Liver (tissue), 9 donors: ENCODE data around the gene ZGPAT. TPM values are rescaled to one million over a fixed set of nuclear protein-coding genes. Genes with fewer than 3 reads are reported as not detected.
"Not testable (repeated sequence)": the region's sequence is repeated elsewhere in the genome, so short reads cannot be mapped to it uniquely, and the experiment has no call there.

Source experiments
- DNase-seq: peaks from one replicate; pipeline ENCODE4 v3.0.0-alpha.2; 2017; ENCODE audit warnings: low spot score
- H3K27ac ChIP-seq, 2 donors: one replicate each; pipeline ENCODE4 v1.7.0; 2013; ENCODE audit warnings: inconsistent platforms in 2 of 2, low read length in 2 of 2, control low read depth in 1 of 2, low read depth in 1 of 2, mild to moderate bottlenecking in 1 of 2
- H3K27me3 ChIP-seq, 4 donors: one replicate each; pipeline versions ENCODE4 v1.6.1 to v1.7.0; 2013; ENCODE audit warnings: low read length in 3 of 4, inconsistent platforms in 1 of 4, mild to moderate bottlenecking in 1 of 4, moderate library complexity in 1 of 4; ENCODE audit not compliant: control insufficient read depth in 4 of 4, insufficient read depth in 4 of 4
- H3K36me3 ChIP-seq, 4 donors: one replicate each; pipeline versions ENCODE4 v1.6.1 to v1.7.0; 2013; ENCODE audit warnings: low read length in 3 of 4, mild to moderate bottlenecking in 3 of 4, low read depth in 1 of 4, moderate library complexity in 1 of 4; ENCODE audit not compliant: control insufficient read depth in 4 of 4, insufficient read depth in 3 of 4
- H3K4me1 ChIP-seq, 4 donors: one replicate each; pipeline versions ENCODE4 v1.6.1 to v1.7.0; 2013; ENCODE audit warnings: low read length in 3 of 4, mild to moderate bottlenecking in 3 of 4, moderate library complexity in 1 of 4; ENCODE audit not compliant: control insufficient read depth in 4 of 4, insufficient read depth in 4 of 4
- H3K4me3 ChIP-seq, 3 donors: one replicate each; pipeline versions ENCODE4 v1.6.1 to v1.7.0; 2013; ENCODE audit warnings: low read length in 3 of 3, control low read depth in 1 of 3, low read depth in 1 of 3, mild to moderate bottlenecking in 1 of 3
- H3K9ac ChIP-seq, 2 donors: one replicate each; pipeline ENCODE4 v1.7.0; 2013; ENCODE audit warnings: low read length in 2 of 2, mild to moderate bottlenecking in 2 of 2, moderate library complexity in 2 of 2, control low read depth in 1 of 2, low read depth in 1 of 2
- H3K9me3 ChIP-seq, 4 donors: one replicate each; pipeline versions ENCODE4 v1.6.1 to v1.7.0; 2013; ENCODE audit warnings: low read length in 3 of 4; ENCODE audit not compliant: control insufficient read depth in 4 of 4
- CTCF ChIP-seq: fragments of 150-350 bp; IDR thresholded peaks from 2 replicates; pipeline ENCODE4 v1.5.1; 2017; ENCODE audit warnings: improper control_type of control experiment, low read depth, low read length; ENCODE audit not compliant: missing input control
- EGR1 ChIP-seq, 2 donors: IDR thresholded peaks; 2 replicates each; pipeline ENCODE4 v1.6.1; 2016 to 2018; ENCODE audit warnings: antibody characterized with exemption in 2 of 2, low read depth in 2 of 2
- FOXA1 ChIP-seq: IDR thresholded peaks from 2 replicates; pipeline ENCODE4 v1.6.1; 2016; ENCODE audit warnings: antibody characterized with exemption
- FOXA2 ChIP-seq: IDR thresholded peaks from 2 replicates; pipeline ENCODE4 v1.6.1; 2016; ENCODE audit warnings: antibody characterized with exemption
- GABPA ChIP-seq, 2 donors: IDR thresholded peaks in 1 of 2; conservative IDR thresholded peaks in 1 of 2; 2 replicates each; pipeline ENCODE4 v1.6.1; 2016; ENCODE audit warnings: antibody characterized with exemption in 2 of 2, mild to moderate bottlenecking in 1 of 2, moderate library complexity in 1 of 2
- HNF4A ChIP-seq, 2 donors: conservative IDR thresholded peaks; 2 replicates each; pipeline ENCODE4 v1.6.1; 2016; ENCODE audit warnings: antibody characterized with exemption in 2 of 2, mild to moderate bottlenecking in 2 of 2
- HNF4G ChIP-seq: IDR thresholded peaks from 2 replicates; pipeline ENCODE4 v1.6.1; 2016; ENCODE audit warnings: antibody characterized with exemption
- JUND ChIP-seq, 2 donors: IDR thresholded peaks; 2 replicates each; pipeline ENCODE4 v1.6.1; 2016; ENCODE audit warnings: antibody characterized with exemption in 2 of 2
- MAX ChIP-seq: IDR thresholded peaks from 2 replicates; pipeline ENCODE4 v1.6.1; 2016; ENCODE audit warnings: antibody characterized with exemption
- RAD21 ChIP-seq, 2 donors: IDR thresholded peaks; 2 replicates each; pipeline ENCODE4 v1.6.1; 2016; ENCODE audit warnings: antibody characterized with exemption in 2 of 2, mild to moderate bottlenecking in 2 of 2
- RXRA ChIP-seq, 2 donors: IDR thresholded peaks; 2 replicates each; pipeline ENCODE4 v1.6.1; 2017 to 2018; ENCODE audit warnings: antibody characterized with exemption in 2 of 2, mild to moderate bottlenecking in 1 of 2
- SP1 ChIP-seq: IDR thresholded peaks from 2 replicates; pipeline ENCODE4 v1.6.1; 2018; ENCODE audit warnings: antibody characterized with exemption, mild to moderate bottlenecking
- TAF1 ChIP-seq: conservative IDR thresholded peaks from 2 replicates; pipeline ENCODE4 v1.6.1; 2016; ENCODE audit warnings: antibody characterized with exemption, mild to moderate bottlenecking
- YY1 ChIP-seq: IDR thresholded peaks from 2 replicates; pipeline ENCODE4 v1.6.1; 2016; ENCODE audit warnings: antibody characterized with exemption, mild to moderate bottlenecking
- WGBS: extraction: QIAGEN DNeasy Blood & Tissue Kit; methylation state at CpG from one replicate; pipeline ENCODE4 v1.1.7; 2013; 5-methylcytosine and 5-hydroxymethylcytosine counted together
- polyA plus RNA-seq, 2 donors: library from polyadenylated mRNA; stranded (reverse) in 1 of 2; unstranded in 1 of 2; fragments of 200-250 nt in 1 of 2; fragments of >200 nt in 1 of 2; fragmentation: Nextera tagmentation in 1 of 2; extraction: Ambion mirVana in 1 of 2; gene quantifications; one replicate each; pipeline versions ENCODE4 v1.2.1 to v1.2.3, GENCODE V29; 2013 to 2015
- total RNA-seq, 2 donors: library from RNA; depleted of rRNA; stranded (reverse); fragments of >200 nt; gene quantifications; one replicate each; pipeline ENCODE4 v1.2.3, GENCODE V29; 2014
- TF ChIP-seq, protein P1 (sequence below): IDR thresholded peaks from 2 replicates; pipeline ENCODE4 v1.6.1; 2016; ENCODE audit warnings: antibody characterized with exemption, mild to moderate bottlenecking
- TF ChIP-seq, protein P2 (sequence below): IDR thresholded peaks from 2 replicates; pipeline ENCODE4 v1.6.1; 2016; ENCODE audit warnings: antibody characterized with exemption
- TF ChIP-seq, protein P3 (sequence below): IDR thresholded peaks from 2 replicates; pipeline ENCODE4 v1.6.1; 2016; ENCODE audit warnings: antibody characterized with exemption
- donor health status: healthy.
- donor health status: healthy.
- donor health status: healthy.
- donor health status: healthy.
- donor health status: healthy.

Gene ZGPAT
- total and polyA plus RNA-seq, 4 donors = 10.3 to 90.5 (median 20.5) TPM

- Histone ChIP-seq H3K4me3 (no peak overlapping the region), H3K9me3 (peaks cover 0 to 4% (median 0%) of the 10 kb centered on the region in 4 donors), H3K27me3 (no peaks in the 10 kb centered on the region), H3K4me1 (peaks cover 5 to 17% (median 13%) of the 10 kb centered on the region in 4 donors), H3K36me3 (peaks cover 11 to 18% (median 13%) of the 10 kb centered on the region in 4 donors), H3K9ac (no peak overlapping the region), H3K27ac (no peak overlapping the region)
- TF ChIP-seq SP1 (no peak), CTCF (no peak)
- DNase-seq = no peak
- 100% methylated on average over 1 of the region's 1 CpG for WGBS
These were observed 4.4 kb downstream of the ZGPAT start for GRCh38 chr20:63712191-63712590.

GRCh38 chr20:63714858-63715257 is 7.0 kb downstream of the ZGPAT start:
- TF ChIP-seq HNF4G = no peak
- no peak for DNase-seq
- WGBS = 99% methylated on average over 5 of the region's 5 CpGs

DNA sequence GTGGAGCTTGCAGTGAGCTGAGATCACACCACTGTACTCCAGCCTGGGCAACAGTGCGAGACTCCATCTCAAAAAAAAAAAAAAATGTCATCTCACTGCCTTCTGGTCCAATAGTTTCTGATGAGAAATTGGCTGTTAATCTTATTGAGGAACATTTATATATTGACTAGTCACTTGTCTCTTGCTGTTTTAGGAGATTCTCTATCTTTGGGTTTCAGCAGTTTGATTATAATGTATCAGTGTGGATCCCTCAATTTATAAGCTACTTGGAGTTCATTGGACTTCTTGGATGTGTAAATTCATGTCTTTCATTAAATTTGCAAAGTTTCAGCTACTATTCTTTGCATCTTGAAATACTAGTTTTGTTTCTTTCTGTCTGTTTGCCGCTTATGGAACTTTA is 11.2 kb downstream of the ZGPAT start:
- Histone ChIP-seq H3K27me3 (no peaks in the 10 kb centered on the region), H3K4me3 (no peak overlapping the region), H3K9ac (no peak overlapping the region), H3K27ac (no peak overlapping the region), H3K36me3 (peaks cover 5 to 22% (median 19%) of the 10 kb centered on the region in 4 donors), H3K9me3 (peaks cover 0 to 4% (median 1%) of the 10 kb centered on the region in 4 donors), H3K4me1 (no peaks in the 10 kb centered on the region)
- no peak for DNase-seq
- WGBS = 100% methylated on average over 2 of the region's 2 CpGs
- TF ChIP-seq, protein P1, sequence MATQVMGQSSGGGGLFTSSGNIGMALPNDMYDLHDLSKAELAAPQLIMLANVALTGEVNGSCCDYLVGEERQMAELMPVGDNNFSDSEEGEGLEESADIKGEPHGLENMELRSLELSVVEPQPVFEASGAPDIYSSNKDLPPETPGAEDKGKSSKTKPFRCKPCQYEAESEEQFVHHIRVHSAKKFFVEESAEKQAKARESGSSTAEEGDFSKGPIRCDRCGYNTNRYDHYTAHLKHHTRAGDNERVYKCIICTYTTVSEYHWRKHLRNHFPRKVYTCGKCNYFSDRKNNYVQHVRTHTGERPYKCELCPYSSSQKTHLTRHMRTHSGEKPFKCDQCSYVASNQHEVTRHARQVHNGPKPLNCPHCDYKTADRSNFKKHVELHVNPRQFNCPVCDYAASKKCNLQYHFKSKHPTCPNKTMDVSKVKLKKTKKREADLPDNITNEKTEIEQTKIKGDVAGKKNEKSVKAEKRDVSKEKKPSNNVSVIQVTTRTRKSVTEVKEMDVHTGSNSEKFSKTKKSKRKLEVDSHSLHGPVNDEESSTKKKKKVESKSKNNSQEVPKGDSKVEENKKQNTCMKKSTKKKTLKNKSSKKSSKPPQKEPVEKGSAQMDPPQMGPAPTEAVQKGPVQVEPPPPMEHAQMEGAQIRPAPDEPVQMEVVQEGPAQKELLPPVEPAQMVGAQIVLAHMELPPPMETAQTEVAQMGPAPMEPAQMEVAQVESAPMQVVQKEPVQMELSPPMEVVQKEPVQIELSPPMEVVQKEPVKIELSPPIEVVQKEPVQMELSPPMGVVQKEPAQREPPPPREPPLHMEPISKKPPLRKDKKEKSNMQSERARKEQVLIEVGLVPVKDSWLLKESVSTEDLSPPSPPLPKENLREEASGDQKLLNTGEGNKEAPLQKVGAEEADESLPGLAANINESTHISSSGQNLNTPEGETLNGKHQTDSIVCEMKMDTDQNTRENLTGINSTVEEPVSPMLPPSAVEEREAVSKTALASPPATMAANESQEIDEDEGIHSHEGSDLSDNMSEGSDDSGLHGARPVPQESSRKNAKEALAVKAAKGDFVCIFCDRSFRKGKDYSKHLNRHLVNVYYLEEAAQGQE = no peak
- TF ChIP-seq HNF4A (conservative IDR thresholded peaks at IDR 0.05) (no peak), HNF4G (no peak), TAF1 (no peak), FOXA1 (no peak), RAD21 (IDR thresholded peaks at IDR 0.05) (no peak), FOXA2 (no peak), GABPA (IDR thresholded peaks at IDR 0.05 in 1 of 2, conservative IDR thresholded peaks at IDR 0.05 in 1 of 2) (no peak), YY1 (no peak), MAX (no peak), EGR1 (IDR thresholded peaks at IDR 0.05; ENCODE audit: low read depth in 2 of 2) (no peak), SP1 (no peak), RXRA (IDR thresholded peaks at IDR 0.05) (no peak), JUND (IDR thresholded peaks at IDR 0.05) (no peak)
- TF ChIP-seq, protein P2, sequence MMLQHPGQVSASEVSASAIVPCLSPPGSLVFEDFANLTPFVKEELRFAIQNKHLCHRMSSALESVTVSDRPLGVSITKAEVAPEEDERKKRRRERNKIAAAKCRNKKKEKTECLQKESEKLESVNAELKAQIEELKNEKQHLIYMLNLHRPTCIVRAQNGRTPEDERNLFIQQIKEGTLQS = no peak
- TF ChIP-seq, protein P3, sequence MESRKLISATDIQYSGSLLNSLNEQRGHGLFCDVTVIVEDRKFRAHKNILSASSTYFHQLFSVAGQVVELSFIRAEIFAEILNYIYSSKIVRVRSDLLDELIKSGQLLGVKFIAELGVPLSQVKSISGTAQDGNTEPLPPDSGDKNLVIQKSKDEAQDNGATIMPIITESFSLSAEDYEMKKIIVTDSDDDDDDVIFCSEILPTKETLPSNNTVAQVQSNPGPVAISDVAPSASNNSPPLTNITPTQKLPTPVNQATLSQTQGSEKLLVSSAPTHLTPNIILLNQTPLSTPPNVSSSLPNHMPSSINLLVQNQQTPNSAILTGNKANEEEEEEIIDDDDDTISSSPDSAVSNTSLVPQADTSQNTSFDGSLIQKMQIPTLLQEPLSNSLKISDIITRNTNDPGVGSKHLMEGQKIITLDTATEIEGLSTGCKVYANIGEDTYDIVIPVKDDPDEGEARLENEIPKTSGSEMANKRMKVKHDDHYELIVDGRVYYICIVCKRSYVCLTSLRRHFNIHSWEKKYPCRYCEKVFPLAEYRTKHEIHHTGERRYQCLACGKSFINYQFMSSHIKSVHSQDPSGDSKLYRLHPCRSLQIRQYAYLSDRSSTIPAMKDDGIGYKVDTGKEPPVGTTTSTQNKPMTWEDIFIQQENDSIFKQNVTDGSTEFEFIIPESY = no peak

More at GRCh38 chr20:63714858-63715257, 7.0 kb downstream of the ZGPAT start:
- H3K4me1 ChIP-seq = peaks cover 0 to 3% (median 0%) of the 10 kb centered on the region in 4 donors
- no peaks in the 10 kb centered on the region for H3K27me3 ChIP-seq
- peaks cover 11 to 26% (median 20%) of the 10 kb centered on the region in 4 donors for H3K36me3 ChIP-seq
- no peak overlapping the region for H3K27ac ChIP-seq
- H3K4me3 ChIP-seq = no peak overlapping the region
- no peak overlapping the region for H3K9ac ChIP-seq
- peaks cover 0 to 4% (median 1%) of the 10 kb centered on the region in 4 donors for H3K9me3 ChIP-seq

DNA sequence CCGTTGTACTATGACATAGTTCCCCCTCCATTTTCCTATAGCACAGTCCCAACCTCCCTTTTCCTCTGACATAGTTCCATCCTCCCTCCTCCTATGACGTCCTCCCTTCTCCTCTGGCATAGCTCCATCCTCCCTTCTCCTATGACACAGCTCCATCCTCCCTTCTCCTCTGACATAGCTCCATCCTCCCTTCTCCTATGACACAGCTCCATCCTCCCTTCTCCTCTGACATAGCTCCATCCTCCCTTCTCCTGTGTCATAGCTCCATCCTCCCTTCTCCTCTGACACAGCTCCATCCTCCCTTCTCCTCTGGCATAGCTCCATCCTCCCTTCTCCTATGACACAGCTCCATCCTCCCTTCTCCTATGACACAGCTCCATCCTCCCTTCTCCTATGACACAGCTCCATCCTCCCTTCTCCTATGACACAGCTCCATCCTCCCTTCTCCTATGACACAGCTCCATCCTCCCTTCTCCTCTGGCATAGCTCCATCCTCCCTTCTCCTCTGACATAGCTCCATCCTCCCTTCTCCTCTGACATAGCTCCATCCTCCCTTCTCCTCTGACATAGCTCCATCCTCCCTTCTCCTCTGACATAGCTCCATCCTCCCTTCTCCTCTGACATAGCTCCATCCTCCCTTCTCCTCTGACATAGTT is 15.3 kb downstream of the ZGPAT start:
- not testable (repeated sequence) for H3K9ac ChIP-seq, H3K4me3 ChIP-seq, H3K27ac ChIP-seq, H3K27me3 ChIP-seq, H3K9me3 ChIP-seq, DNase-seq
- Histone ChIP-seq H3K36me3 (peaks cover 0 to 18% (median 11%) of the 10 kb centered on the region in 4 donors), H3K4me1 (peaks cover under 1 to 10% (median 10%) of the 10 kb centered on the region in 4 donors)
- WGBS = 81% methylated on average over 2 of the region's 2 CpGs
